ENCODE measurements around the gene LPCAT1.

DNA sequence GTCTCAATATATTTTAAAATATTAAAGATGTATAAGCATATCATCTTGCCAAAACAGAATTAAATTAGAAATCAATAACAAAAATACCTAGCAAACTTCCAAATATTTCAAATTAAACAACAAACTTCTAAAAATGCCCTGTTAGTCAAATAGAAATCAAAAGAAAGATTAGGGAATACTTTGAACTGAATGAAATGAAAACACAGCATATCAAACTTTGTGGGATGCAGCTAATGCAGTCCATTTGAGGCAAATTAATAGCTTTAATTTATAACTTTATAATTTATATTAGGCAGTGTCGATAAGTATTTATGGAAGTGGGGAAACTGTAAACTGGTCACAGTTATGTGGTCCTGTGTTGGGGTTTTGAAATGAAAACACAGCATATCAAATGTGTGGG lies 95.7 kb downstream of the LPCAT1 start:
- TF ChIP-seq POLR2AphosphoS5 (IDR thresholded peaks at IDR 0.05; ENCODE audit: low read depth, low read length) (no peak), POLR2A (IDR thresholded peaks at IDR 0.05; ENCODE audit: low read depth, low read length) (no peak)
